DMS79 (cell line): ENCODE data around the gene KANSL1.

Experiments used
- DNase-seq: peaks from one replicate; lab custom pipeline; 2025; lab: John Stamatoyannopoulos, UW

Gene KANSL1

DNA sequence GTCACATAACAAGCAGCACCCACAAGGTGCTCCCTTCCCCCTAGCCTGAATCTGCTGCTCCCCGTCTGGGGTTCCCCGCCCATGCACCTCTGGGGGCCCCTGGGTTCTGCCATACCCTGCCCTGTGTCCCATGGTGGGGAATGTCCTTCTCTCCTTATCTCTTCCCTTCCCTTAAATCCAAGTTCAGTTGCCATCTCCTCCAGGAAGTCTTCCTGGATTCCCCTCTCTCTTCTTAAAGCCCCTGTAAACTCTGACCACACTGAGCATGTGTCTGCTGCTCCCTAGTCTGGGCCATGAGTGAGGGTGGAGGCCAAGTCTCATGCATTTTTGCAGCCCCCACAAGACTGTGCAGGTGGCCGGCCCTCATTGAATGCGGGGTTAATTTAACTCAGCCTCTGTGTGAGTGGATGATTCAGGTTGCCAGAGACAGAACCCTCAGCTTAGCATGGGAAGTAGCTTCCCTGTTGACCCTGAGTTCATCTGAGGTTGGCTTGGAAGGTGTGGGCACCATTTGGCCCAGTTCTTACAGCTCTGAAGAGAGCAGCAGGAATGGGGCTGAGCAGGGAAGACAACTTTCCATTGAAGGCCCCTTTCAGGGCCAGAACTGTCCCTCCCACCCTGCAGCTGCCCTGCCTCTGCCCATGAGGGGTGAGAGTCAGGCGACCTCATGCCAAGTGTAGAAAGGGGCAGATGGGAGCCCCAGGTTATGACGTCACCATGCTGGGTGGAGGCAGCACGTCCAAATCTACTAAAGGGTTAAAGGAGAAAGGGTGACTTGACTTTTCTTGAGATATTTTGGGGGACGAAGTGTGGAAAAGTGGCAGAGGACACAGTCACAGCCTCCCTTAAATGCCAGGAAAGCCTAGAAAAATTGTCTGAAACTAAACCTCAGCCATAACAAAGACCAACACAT, 194.0 kb downstream of the KANSL1 start, which contains the start of gene STH:
Gene STH (plus strand): TSS at position 264 of the 913 bp plus-strand sequence. CDS start 30 bp downstream, at position 294.
- no peak for DNase-seq

DNA sequence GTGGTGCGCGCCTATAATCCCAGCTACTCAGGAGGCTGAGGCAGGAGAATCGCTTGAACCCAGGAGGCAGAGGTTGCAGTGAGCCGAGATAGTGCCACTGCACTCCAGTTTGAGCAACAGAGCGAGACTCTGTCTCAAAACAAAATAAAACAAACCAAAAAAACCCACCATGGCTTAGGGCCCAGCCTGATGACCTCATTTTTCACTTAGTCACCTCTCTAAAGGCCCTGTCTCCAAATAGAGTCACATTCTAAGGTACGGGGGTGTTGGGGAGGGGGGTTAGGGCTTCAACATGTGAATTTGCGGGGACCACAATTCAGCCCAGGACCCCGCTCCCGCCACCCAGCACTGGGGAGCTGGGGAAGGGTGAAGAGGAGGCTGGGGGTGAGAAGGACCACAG, 195.6 kb downstream of the KANSL1 start:
- DNase-seq: no peak

DNA sequence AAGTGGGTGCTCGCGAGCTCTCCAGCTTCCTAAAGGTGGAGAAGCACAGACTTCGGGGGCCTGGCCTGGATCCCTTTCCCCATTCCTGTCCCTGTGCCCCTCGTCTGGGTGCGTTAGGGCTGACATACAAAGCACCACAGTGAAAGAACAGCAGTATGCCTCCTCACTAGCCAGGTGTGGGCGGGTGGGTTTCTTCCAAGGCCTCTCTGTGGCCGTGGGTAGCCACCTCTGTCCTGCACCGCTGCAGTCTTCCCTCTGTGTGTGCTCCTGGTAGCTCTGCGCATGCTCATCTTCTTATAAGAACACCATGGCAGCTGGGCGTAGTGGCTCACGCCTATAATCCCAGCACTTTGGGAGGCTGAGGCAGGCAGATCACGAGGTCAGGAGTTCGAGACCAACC, 196.1 kb downstream of the KANSL1 start:
- DNase-seq: no peak

DNA sequence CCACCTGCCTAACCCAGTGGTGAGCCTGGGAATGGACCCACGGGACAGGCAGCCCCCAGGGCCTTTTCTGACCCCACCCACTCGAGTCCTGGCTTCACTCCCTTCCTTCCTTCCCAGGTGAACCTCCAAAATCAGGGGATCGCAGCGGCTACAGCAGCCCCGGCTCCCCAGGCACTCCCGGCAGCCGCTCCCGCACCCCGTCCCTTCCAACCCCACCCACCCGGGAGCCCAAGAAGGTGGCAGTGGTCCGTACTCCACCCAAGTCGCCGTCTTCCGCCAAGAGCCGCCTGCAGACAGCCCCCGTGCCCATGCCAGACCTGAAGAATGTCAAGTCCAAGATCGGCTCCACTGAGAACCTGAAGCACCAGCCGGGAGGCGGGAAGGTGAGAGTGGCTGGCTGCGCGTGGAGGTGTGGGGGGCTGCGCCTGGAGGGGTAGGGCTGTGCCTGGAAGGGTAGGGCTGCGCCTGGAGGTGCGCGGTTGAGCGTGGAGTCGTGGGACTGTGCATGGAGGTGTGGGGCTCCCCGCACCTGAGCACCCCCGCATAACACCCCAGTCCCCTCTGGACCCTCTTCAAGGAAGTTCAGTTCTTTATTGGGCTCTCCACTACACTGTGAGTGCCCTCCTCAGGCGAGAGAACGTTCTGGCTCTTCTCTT, 196.8 kb downstream of the KANSL1 start:
- no peak for DNase-seq

DNA sequence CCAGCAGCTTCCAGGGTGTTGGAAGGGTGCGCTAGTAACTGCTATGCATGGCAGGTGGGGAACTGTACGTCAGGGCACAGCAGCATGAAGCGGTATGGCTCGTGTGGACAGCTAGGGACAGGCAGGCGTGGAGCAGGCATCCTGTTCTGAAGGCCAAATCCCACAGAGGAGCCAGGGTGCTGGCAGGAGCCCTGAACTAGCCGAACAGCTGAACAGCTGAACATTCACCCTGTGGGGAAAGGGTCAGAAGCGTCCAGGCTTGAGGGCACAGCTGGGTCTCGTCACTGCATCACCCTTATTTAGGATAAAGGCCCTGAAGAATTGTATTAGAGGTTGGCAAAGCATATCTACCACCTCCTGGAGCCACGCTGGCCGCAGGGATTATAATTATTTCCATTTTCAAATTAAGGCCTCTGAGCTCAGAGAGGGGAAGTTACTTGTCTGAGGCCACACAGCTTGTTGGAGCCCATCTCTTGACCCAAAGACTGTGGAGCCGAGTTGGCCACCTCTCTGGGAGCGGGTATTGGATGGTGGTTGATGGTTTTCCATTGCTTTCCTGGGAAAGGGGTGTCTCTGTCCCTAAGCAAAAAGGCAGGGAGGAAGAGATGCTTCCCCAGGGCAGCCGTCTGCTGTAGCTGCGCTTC, 197.5 kb downstream of the KANSL1 start:
- DNase-seq: no peak

DNA sequence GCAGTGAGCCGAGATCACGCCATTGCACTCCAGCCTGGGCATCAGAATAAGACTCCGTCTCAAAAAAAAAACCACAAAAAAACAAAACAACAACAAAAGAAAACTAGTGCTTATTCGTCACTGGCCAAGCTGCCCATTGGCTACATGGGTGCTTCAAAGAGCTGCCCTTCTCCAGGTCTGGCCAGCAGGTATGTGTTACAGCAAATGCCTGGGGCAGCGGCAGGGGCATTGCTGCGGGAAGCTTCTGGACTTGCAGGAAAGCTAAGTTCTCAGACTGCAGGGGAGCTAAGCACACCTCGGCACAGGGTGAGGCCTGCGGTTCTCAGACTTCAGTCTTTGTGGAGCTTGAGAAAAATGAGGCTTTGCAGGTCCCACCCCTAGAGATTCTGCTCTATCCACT, 198.2 kb downstream of the KANSL1 start:
- no peak for DNase-seq

DNA sequence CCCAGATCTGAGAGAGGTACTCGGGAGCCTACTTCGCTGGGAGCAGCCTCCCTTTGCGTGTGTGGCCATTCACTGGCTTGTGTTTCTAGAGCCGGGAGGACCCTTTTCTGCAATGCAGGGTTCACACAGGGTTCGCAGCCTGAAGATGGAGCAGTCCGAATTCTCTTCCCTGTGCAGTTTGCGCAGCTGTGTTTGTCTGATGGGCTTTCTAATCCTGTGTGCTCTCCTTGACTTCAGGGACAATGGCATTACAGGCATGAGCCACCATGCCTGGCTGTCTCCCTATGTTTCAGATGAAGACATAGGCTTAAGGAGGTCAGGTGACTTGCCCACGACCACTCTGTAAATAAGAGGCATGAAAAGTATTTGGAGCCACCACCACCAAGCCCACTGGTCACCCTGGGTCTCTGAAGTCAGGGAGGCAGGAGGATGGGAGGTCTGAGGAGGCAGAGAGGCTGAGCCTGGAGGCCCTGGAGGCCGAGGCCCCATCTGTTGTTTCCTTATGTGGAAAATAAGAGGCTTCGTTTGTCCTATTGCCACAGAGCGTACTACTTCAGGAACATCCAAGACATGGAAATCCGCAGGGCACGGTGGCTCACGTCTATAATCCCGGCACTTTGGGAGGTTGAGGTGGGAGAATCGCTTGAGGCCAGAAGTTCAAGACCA, 199.1 kb downstream of the KANSL1 start:
- no peak for DNase-seq

DNA sequence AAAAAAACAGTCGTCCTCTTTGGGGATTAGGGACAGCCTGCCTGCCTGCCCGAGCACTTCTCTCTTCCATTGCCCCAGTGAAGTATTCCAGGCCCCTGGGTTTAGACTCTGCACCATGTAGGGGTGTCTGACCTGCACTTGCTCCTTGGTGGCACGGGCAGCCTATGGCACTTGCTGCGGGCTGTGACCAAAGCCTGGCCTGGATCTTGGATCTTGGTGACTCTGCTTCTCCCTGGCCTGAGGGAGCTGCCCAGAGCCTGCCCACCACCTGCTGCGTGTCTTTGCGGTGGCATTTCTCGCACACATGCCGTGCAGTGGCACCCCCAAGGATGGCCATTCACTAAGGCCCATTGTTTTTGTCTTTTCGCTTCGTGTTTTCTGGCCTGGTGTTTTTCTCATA, 200.3 kb downstream of the KANSL1 start:
- no peak for DNase-seq

DNA sequence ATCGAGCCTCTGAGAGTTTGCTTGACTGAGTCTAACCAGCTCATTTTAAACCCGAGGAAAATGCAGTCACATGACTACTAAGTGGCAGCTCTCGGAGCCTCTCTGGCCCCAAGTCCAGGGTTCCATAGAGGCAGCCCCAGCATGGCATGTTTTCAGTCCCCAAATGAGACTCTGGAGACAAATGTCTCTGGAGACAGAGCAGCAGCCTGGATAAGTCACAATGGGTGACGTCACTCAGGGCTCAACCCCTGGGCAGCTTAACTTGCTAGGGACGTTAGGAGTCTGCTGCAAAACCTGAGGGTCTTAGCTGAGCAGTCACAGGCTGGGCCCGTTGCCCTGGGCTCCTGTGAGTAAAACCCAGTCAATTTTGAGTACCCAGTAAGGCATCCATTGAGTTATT, 201.1 kb downstream of the KANSL1 start:
- DNase-seq: no peak

DNA sequence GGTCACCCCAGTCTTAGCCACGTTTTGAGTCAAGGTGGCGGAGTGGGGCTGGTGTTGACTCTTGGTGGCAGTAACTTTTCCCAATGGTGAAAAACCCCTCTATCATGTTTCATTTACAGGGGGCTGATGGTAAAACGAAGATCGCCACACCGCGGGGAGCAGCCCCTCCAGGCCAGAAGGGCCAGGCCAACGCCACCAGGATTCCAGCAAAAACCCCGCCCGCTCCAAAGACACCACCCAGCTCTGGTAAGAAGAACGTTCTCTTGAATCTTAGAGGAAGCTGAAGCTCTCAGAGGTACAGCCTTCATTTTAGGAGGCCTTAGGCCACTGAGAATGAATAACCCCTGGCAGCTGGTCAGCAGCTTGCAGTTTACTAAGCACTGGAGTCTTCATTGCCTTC, 201.9 kb downstream of the KANSL1 start:
- DNase-seq: no peak

DNA sequence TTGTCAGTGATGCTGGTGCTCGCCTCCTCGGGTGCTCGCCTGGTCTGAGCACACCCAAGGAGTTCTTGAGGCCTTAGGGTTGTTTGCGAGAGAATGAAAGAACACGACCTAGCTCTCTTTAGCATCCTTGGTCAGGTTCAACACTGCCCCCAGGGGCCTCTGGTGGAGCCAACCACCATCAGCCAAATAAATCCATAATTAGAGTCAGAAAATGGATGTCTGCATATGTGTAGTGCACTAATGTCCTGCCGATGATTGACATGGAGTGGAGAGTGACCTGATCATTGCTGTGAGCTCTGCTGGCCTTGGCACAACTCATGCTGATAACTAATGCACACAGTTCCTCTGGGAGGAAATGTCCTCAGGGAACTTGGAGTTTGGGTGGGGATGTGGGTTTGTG, 202.3 kb downstream of the KANSL1 start:
- DNase-seq: no peak

DNA sequence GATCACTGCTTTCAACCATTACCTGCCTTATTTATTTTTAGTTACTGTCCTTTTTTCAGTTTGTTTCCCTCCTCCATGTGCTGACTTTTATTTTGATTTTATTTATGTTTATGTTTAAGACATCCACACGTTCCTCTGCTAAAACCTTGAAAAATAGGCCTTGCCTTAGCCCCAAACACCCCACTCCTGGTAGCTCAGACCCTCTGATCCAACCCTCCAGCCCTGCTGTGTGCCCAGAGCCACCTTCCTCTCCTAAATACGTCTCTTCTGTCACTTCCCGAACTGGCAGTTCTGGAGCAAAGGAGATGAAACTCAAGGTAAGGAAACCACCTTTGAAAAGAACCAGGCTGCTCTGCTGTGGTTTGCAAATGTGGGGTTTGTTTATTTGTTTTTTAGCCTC, 203.5 kb downstream of the KANSL1 start:
- DNase-seq: no peak

DNA sequence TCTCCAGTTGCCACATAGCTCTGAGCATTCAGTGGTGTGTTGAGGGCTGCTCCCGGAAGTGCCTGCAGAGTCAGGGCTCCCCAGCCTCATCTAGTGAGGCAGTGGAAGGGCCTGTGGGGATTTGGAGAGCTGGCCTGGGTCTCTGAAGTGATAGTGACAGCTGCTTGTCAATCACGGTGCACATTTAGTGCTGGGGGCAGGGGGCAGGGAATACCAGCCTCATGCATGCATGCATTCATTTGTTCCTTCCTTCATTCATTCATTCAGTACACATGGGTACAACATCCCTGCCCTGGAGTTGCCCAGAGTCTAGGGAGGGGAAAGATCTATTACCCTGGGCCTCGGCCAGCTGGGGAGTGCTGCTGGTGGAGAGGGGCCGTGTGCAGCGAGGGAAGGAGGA, 205.5 kb downstream of the KANSL1 start:
- DNase-seq: no peak

DNA sequence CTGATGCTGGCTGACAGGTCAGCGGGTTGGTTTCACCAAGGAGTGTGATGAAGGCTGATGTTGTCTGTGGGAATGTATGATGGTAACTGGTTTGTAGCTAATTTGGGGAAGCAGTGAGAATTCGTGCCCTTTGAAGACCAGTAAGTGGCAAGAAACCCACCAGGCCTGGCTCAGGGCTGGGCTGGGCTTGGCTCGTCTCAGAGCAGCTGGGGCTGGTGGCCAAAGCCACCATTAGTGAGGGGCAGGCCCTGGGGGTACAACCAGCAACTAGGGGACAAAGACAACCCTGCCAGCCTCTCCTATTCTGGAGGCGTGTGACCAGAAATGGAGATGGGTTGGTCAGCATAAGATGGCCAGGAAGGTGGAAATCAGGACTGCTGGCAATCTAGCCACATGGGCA, 207.2 kb downstream of the KANSL1 start:
- DNase-seq: no peak

DNA sequence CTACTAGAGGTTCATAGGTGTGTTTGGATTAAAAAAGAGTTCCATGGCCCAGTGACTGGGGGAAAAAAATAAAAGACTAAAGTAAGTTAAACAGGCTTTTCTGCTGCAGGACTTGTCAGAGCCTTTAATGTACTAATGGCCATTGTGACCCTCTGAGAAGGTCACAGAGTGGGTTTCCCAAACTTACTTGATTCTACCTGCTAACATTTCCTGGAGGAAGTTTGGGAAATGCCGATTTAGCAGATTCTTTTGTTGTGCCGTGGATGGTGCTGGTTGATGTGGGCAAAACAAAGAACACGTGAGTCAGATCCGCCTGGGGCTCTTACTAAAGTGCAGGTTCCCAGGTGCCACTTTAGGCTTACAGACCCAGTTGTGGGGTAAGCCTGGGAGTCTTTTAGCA, 207.8 kb downstream of the KANSL1 start:
- no peak for DNase-seq

DNA sequence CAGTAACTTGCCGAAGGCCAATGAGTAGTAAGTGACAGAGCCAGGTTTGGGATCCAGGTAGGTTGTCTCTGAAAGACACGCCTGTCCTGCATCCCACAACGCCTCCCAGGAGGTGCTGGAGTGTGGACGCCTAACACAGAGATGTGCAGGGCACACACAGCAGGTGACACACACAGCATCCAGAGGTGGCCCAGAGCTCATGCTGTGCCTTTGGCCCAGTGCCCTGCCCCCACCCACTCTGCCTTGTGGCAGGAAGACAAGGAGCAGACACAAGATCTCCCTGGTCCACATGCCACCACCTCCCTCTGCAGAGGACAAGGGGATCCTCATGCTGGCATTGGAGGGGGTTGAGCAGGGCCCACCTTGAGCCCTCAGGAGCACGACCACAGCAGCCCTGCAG, 208.9 kb downstream of the KANSL1 start:
- no peak for DNase-seq

DNA sequence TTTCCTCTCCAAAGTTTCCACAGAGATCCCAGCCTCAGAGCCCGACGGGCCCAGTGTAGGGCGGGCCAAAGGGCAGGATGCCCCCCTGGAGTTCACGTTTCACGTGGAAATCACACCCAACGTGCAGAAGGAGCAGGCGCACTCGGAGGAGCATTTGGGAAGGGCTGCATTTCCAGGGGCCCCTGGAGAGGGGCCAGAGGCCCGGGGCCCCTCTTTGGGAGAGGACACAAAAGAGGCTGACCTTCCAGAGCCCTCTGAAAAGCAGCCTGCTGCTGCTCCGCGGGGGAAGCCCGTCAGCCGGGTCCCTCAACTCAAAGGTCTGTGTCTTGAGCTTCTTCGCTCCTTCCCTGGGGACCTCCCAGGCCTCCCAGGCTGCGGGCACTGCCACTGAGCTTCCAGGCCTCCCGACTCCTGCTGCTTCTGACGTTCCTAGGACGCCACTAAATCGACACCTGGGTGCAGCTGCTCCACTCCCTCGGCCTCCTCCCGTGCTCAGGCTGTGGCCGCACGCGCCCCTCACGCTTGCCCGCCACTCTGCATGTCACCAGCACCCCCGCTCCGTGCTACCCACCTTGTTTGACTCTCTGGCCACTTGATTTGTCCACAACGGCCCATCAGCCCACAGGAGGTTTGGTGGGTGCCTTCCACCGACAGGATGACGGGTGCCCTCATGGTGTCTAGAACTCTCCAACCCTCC, 209.5 kb downstream of the KANSL1 start:
- no peak for DNase-seq

DNA sequence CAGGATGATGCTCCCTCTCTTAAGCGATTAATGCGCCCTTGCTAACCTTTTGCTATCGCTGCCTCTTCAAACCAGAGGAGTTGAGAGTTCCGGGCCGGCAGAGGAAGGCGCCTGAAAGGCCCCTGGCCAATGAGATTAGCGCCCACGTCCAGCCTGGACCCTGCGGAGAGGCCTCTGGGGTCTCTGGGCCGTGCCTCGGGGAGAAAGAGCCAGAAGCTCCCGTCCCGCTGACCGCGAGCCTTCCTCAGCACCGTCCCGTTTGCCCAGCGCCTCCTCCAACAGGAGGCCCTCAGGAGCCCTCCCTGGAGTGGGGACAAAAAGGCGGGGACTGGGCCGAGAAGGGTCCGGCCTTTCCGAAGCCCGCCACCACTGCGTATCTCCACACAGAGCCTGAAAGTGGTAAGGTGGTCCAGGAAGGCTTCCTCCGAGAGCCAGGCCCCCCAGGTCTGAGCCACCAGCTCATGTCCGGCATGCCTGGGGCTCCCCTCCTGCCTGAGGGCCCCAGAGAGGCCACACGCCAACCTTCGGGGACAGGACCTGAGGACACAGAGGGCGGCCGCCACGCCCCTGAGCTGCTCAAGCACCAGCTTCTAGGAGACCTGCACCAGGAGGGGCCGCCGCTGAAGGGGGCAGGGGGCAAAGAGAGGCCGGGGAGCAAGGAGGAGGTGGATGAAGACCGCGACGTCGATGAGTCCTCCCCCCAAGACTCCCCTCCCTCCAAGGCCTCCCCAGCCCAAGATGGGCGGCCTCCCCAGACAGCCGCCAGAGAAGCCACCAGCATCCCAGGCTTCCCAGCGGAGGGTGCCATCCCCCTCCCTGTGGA, 210.2 kb downstream of the KANSL1 start:
- DNase-seq: no peak

DNA sequence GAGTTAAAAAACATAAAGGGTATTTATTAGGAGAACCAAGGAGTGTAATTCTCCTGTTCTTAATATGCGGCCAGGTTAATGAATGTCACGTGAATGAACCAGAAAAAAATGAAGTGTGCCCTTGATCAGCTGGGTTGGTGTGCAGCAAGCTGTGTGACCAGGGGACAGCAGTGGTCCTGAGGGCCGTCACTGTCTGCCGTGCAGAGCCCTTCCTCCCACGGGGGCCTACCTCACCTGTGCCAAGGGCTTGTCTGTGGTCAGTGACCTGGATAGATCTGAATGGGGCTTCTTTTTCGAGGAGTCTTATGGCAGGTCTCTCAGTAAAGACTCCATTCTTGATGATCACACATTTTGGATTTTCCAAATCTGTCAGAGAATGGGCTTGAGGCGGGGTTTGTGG, 211.9 kb downstream of the KANSL1 start:
- no peak for DNase-seq

DNA sequence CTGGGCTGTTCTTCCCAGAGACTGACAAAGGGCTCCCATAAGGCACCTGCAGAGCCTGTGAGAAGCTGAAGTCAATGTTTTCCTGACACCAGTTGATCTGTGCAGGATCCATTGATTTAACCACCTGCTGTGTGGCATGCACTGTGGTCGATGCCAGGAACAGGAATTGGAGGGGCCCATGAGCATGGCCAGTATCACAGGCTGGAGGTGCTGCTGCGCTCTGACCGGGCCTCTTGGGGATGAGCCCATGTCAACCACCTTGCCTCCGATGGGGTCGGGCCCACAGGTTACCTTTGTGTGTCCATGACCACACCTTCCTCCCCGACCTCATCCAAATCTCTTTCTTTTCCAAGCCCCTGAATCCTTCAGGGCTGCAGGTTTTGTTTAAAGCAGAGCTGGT, 212.4 kb downstream of the KANSL1 start:
- no peak for DNase-seq
